Thyroid gland (tissue), 4 donors: Measurements from ENCODE around the gene TENT4B. TPM values are rescaled to one million over a fixed set of nuclear protein-coding genes. Genes with fewer than 3 reads are reported as not detected.

Experiments used
- DNase-seq, 2 donors: peaks; one replicate each; pipeline ENCODE4 v3.0.0-alpha.2; 2019
- H3K27ac ChIP-seq, 3 donors: fragments of 200-600 bp; sonication (generic); 1 replicate in 2 of 3; 2 replicates in 1 of 3; pipeline ENCODE4 v1.5.1; 2016 to 2019; ENCODE audit warnings: mild to moderate bottlenecking in 1 of 3, moderate library complexity in 1 of 3
- H3K27me3 ChIP-seq: fragments of 200-600 bp; sonication (generic); one replicate; pipeline ENCODE4 v1.5.1; 2019
- H3K36me3 ChIP-seq, 2 donors: fragments of 200-600 bp; sonication (generic); one replicate each; pipeline ENCODE4 v1.5.1; 2016 to 2019
- H3K4me1 ChIP-seq, 2 donors: fragments of 200-600 bp; sonication (generic); one replicate each; pipeline ENCODE4 v1.5.1; 2017 to 2019
- H3K4me3 ChIP-seq, 3 donors: fragments of 200-600 bp; sonication (generic); replicated peaks in 1 of 3; 1 replicate in 2 of 3; 2 replicates in 1 of 3; pipeline ENCODE4 v1.5.1; 2016; ENCODE audit warnings: mild to moderate bottlenecking in 1 of 3
- H3K9me3 ChIP-seq: fragments of 200-600 bp; sonication (generic); one replicate; pipeline ENCODE4 v1.5.1; 2017
- POLR2A ChIP-seq, 2 donors: fragments of 450-650 bp; IDR thresholded peaks; one replicate each; pipeline ENCODE4 v1.6.1; 2017; ENCODE audit warnings: antibody characterized with exemption in 2 of 2, mild to moderate bottlenecking in 2 of 2, moderate library complexity in 1 of 2
- WGBS, 2 donors: methylation state at CpG; one replicate each; pipeline ENCODE4 v1.1.5; 2017; 5-methylcytosine and 5-hydroxymethylcytosine counted together
- intact Hi-C: fragments of 100-400 bp; cut with DNase I; formaldehyde crosslinking; loops from one replicate; pipeline ENCODE4 v1.15.1; 2023
- total RNA-seq, 4 donors: library from RNA; depleted of rRNA; stranded (reverse); fragments of >200 nt; gene quantifications; one replicate each; pipeline ENCODE4 v1.2.3, GENCODE V29; 2016
- TF ChIP-seq, protein P1 (sequence below), 6 experiments: fragments of 200-600 bp in 3 of 6; fragments of 450-650 bp in 3 of 6; sonication (generic) in 3 of 6; IDR thresholded peaks; one replicate each; pipeline ENCODE4 v1.5.1; 2016 to 2019; ENCODE audit warnings: antibody characterized with exemption in 6 of 6, mild to moderate bottlenecking in 2 of 6, inconsistent platforms in 1 of 6, moderate library complexity in 1 of 6

The TENT4B gene
- total RNA-seq, 4 donors from 2014 or later = 10.0 to 14.7 (median 11.4) TPM

DNA sequence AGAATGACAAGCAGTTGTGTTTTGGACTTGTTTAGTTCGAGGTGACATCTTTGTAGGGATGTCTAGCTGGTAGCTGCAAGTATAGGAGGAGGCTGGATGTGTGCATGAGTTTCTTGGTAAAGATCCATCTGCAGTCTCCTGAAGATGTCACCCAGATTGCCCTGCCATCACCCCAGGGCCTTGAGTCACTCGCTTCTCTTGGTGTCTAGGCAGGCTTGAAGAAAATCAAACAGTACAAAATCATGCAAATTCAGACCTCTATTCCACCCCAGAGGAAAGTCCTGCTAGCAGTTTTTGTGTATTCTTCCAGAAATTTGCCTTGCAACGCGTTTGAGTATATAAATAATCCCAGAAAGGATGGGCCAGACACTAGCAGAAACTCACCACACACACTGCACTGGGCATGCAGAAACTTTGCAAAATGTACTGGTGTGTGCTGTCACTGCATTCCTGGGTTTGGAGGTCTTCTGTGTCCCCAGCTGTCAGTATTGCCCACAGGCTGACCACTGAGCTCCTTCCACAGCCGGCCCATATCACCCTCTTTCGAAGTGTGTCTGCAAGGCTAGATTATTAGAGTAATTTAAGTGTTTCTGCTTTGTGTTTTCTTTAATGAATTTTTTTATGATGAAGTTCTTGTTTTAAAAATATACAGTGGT lies 51.5 kb downstream of the TENT4B start:
- intact Hi-C loops = no loop called here
- Histone ChIP-seq H3K4me3 (no peak overlapping the region), H3K36me3 (no peaks in the 10 kb centered on the region), H3K27me3 (no peaks in the 10 kb centered on the region), H3K9me3 (no peaks in the 10 kb centered on the region), H3K4me1 (peaks cover 36 to 44% of the 10 kb centered on the region in 2 donors), H3K27ac (no peak overlapping the region)
- no peak for DNase-seq
- WGBS, 2 donors = 83 to 90% methylated on average over 6 of the region's 6 CpGs
- TF ChIP-seq, protein P1, sequence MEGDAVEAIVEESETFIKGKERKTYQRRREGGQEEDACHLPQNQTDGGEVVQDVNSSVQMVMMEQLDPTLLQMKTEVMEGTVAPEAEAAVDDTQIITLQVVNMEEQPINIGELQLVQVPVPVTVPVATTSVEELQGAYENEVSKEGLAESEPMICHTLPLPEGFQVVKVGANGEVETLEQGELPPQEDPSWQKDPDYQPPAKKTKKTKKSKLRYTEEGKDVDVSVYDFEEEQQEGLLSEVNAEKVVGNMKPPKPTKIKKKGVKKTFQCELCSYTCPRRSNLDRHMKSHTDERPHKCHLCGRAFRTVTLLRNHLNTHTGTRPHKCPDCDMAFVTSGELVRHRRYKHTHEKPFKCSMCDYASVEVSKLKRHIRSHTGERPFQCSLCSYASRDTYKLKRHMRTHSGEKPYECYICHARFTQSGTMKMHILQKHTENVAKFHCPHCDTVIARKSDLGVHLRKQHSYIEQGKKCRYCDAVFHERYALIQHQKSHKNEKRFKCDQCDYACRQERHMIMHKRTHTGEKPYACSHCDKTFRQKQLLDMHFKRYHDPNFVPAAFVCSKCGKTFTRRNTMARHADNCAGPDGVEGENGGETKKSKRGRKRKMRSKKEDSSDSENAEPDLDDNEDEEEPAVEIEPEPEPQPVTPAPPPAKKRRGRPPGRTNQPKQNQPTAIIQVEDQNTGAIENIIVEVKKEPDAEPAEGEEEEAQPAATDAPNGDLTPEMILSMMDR (IDR thresholded peaks at IDR 0.05) = no peak
- no peak for TF ChIP-seq POLR2A (IDR thresholded peaks at IDR 0.05)

DNA sequence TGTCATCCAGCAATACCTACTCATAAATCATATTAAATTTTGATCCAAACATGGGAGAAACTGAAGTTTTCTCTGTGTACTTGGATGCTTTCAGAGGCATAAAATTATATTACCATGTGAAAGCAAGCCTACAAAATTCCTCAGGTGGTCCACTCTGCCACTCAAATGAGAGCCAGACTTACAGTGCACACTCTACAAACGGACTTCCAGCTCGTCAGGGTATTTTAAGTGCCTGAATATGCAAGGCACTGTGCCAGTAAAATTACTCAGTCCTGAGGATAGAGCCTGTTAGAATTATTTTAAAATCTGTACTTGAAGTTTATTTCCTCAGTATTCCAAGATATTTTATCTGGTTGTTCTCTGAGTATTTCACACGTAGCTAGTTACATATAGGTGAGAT lies 54.5 kb downstream of the TENT4B start:
- WGBS, 2 donors = 31 to 32% methylated on average over 3 of the region's 3 CpGs
- intact Hi-C loops = no loop called here
- no peak overlapping the region for H3K4me3 ChIP-seq
- no peaks in the 10 kb centered on the region for H3K27me3 ChIP-seq
- no peak for DNase-seq
- H3K36me3 ChIP-seq = peaks cover 0 to 2% of the 10 kb centered on the region in 2 donors
- H3K27ac ChIP-seq = no peak overlapping the region
- peaks cover 36 to 41% of the 10 kb centered on the region in 2 donors for H3K4me1 ChIP-seq
- H3K9me3 ChIP-seq = no peaks in the 10 kb centered on the region
- TF ChIP-seq POLR2A (IDR thresholded peaks at IDR 0.05) = no peak
- TF ChIP-seq, protein P1 (IDR thresholded peaks at IDR 0.05) = no peak

DNA sequence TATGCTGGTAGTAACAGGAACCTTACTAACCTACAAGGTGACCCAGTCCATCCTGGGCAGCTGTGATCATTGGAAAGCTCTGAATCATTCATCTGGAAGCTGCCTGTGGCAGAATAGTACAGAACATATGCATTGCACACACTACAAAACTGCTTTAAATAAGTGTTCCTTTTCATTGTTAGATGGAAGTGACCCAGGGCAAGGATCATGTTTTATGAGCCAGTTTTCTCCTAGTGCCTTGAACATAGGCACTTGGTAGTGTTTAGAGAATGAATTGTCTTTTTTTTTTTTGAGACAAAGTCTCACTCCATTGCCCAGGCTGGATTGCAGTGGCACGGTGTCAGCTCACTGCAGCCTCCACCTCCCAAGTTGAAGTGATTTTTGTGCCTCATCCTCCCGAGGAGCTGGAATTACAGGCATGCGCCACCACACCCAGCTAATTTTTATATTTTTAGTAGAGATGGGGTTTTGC lies 55.4 kb downstream of the TENT4B start:
- no peak for TF ChIP-seq POLR2A (IDR thresholded peaks at IDR 0.05)
- TF ChIP-seq, protein P1 (IDR thresholded peaks at IDR 0.05) = no peak
- no peak for DNase-seq
- H3K36me3 ChIP-seq = peaks cover 0 to 3% of the 10 kb centered on the region in 2 donors
- no peaks in the 10 kb centered on the region for H3K27me3 ChIP-seq
- H3K27ac ChIP-seq = no peak overlapping the region
- H3K4me3 ChIP-seq = no peak overlapping the region
- intact Hi-C loops = no loop called here
- whole genome bisulfite sequencing, 2 donors = 52 to 66% methylated on average over 3 of the region's 3 CpGs
- peaks cover 30 to 33% of the 10 kb centered on the region in 2 donors for H3K4me1 ChIP-seq
- no peaks in the 10 kb centered on the region for H3K9me3 ChIP-seq

DNA sequence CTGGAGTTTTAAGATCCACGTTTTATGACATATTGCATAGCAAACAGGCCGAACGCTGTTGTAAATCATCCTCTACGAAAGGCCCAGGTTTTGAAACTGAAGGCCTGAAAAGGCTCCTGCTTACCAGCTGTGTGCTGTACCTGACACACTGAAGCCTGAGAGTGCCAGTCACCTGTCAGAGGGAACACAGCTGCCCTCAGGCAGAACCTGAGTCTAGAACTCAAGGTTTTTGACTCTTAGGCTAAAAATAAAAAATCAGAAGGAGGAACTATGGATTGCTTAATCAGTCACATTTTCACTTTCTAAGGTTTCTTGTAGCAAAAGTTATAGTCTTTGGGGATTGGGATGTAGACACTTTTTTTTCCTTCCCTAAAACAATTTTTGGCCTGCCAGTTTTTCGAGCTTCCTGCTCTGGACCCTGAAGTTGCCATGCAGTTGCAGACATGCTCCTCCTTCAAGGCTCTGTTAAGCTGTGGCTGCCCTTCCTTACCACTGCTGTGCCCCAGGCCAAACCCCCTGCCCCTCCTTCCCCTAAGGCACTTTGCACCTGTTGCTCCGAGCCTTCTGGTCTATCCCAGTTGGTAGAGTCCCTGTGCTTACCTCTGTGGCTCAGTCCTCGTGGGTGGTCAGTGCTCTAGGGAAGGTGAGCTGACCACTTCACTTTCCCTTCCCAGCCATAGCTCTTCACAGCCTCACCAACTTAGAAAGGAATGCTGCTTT lies 56.6 kb downstream of the TENT4B start:
- no peak overlapping the region for H3K4me3 ChIP-seq
- intact Hi-C loops = loop anchor here (5.0 to 10.0 kb wide), 4 partner anchors 55 to 458 kb away; partner anchors contain the start of genes CNEP1R1 and TENT4B
- no peaks in the 10 kb centered on the region for H3K27me3 ChIP-seq
- TF ChIP-seq POLR2A (IDR thresholded peaks at IDR 0.05) = no peak
- TF ChIP-seq, protein P1 (IDR thresholded peaks at IDR 0.05) = no peak
- DNase-seq = peak in 1 of 2 donors; percentile 13
- H3K27ac ChIP-seq = no peak overlapping the region
- peaks cover 0 to 3% of the 10 kb centered on the region in 2 donors for H3K36me3 ChIP-seq
- whole genome bisulfite sequencing, 2 donors = 68 to 70% methylated on average over 7 of the region's 7 CpGs
- no peaks in the 10 kb centered on the region for H3K9me3 ChIP-seq
- H3K4me1 ChIP-seq = peaks cover 21 to 27% of the 10 kb centered on the region in 2 donors
